ENCODE measurements around the gene OBP2A.

OBP2A gene

GRCh38 chr9:135505406-135506187 lies 40.3 kb upstream of the OBP2A start:
- TF ChIP-seq EZH2phosphoT487 (IDR thresholded peaks at IDR 0.05; ENCODE audit: low read depth) = no peak
- TF ChIP-seq CTCF (IDR thresholded peaks at IDR 0.05; ENCODE audit: low read depth, low read length) = no peak
- H3K27ac ChIP-seq (ENCODE audit: low read length) = no peak overlapping the region
- peaks cover 26% of the 10 kb centered on the region for H3K36me3 ChIP-seq (replicated peaks; ENCODE audit: low read depth, low read length)
- H3K27me3 ChIP-seq (ENCODE audit: low read depth, low read length) = no peaks in the 10 kb centered on the region
- peaks cover 23% of the 10 kb centered on the region for H3K79me2 ChIP-seq (ENCODE audit: low read length)
- no peaks in the 10 kb centered on the region for H3K9me3 ChIP-seq (ENCODE audit: insufficient read depth, low read length)
- H3K9ac ChIP-seq (ENCODE audit: low read length) = no peak overlapping the region
- H3K4me3 ChIP-seq (ENCODE audit: low read length) = no peak overlapping the region
- no peak overlapping the region for H2AFZ ChIP-seq (ENCODE audit: low read depth, low read length)
- peaks cover 8% of the 10 kb centered on the region for H3K4me1 ChIP-seq (ENCODE audit: low read length)
- H4K20me1 ChIP-seq (ENCODE audit: insufficient read depth, low read length) = peaks cover 25% of the 10 kb centered on the region
- no peak overlapping the region for H3K4me2 ChIP-seq (ENCODE audit: low read length)

- peaks cover 7% of the 10 kb centered on the region for H3K4me1 ChIP-seq (ENCODE audit: low read length)
- H3K4me3 ChIP-seq (ENCODE audit: low read length) = no peak overlapping the region
- no peak overlapping the region for H2AFZ ChIP-seq (ENCODE audit: low read depth, low read length)
- H3K27me3 ChIP-seq (ENCODE audit: low read depth, low read length) = no peaks in the 10 kb centered on the region
- peaks cover 14% of the 10 kb centered on the region for H3K79me2 ChIP-seq (ENCODE audit: low read length)
- no peak overlapping the region for H3K9ac ChIP-seq (ENCODE audit: low read length)
- H3K27ac ChIP-seq (ENCODE audit: low read length) = no peak overlapping the region
- H3K36me3 ChIP-seq (replicated peaks; ENCODE audit: low read depth, low read length) = peaks cover 23% of the 10 kb centered on the region
- no peak for TF ChIP-seq CTCF (IDR thresholded peaks at IDR 0.05; ENCODE audit: low read depth, low read length)
- TF ChIP-seq EZH2phosphoT487 (IDR thresholded peaks at IDR 0.05; ENCODE audit: low read depth) = no peak
- H3K4me2 ChIP-seq (ENCODE audit: low read length) = no peak overlapping the region
- no peaks in the 10 kb centered on the region for H3K9me3 ChIP-seq (ENCODE audit: insufficient read depth, low read length)
- peaks cover 21% of the 10 kb centered on the region for H4K20me1 ChIP-seq (ENCODE audit: insufficient read depth, low read length)
These were observed 39.4 kb upstream of the OBP2A start for GRCh38 chr9:135506327-135507103.

GRCh38 chr9:135507104-135508035 lies 38.6 kb upstream of the OBP2A start:
- Histone ChIP-seq H3K4me3 (ENCODE audit: low read length) (no peak overlapping the region), H3K79me2 (ENCODE audit: low read length) (peaks cover 5% of the 10 kb centered on the region), H3K27me3 (ENCODE audit: low read depth, low read length) (no peaks in the 10 kb centered on the region), H3K4me2 (ENCODE audit: low read length) (no peak overlapping the region), H3K9ac (ENCODE audit: low read length) (no peak overlapping the region), H2AFZ (ENCODE audit: low read depth, low read length) (no peak overlapping the region), H4K20me1 (ENCODE audit: insufficient read depth, low read length) (peaks cover 13% of the 10 kb centered on the region), H3K27ac (ENCODE audit: low read length) (no peak overlapping the region), H3K36me3 (replicated peaks; ENCODE audit: low read depth, low read length) (peaks cover 18% of the 10 kb centered on the region), H3K9me3 (ENCODE audit: insufficient read depth, low read length) (no peaks in the 10 kb centered on the region), H3K4me1 (ENCODE audit: low read length) (no peaks in the 10 kb centered on the region)
- TF ChIP-seq CTCF (IDR thresholded peaks at IDR 0.05; ENCODE audit: low read depth, low read length) = no peak
- TF ChIP-seq EZH2phosphoT487 (IDR thresholded peaks at IDR 0.05; ENCODE audit: low read depth) = no peak

Data from OCI-LY3 (cell line).